ENCODE data around the gene SQSTM1.

- TF ChIP-seq CTCF (IDR thresholded peaks at IDR 0.05; ENCODE audit: poor library complexity): no peak
- no peak for TF ChIP-seq EZH2 (IDR thresholded peaks at IDR 0.05; ENCODE audit: borderline replicate concordance)
These were observed 1.9 kb upstream of the SQSTM1 start for GRCh38 chr5:179818746-179819295.

Measured in hepatocyte (in vitro differentiated cells).